GM11168 (cell line): ENCODE results near the gene KRT82.

Experiments
- in situ Hi-C: fragments of 300-500 bp; cut with MboI; formaldehyde crosslinking; loops from one replicate; pipeline ENCODE4 v1.12.0; 2022; ENCODE audit warnings: low sequenced_read_pairs; ENCODE audit not compliant: unreplicated experiment

The KRT82 gene

GRCh38 chr12:52390739-52391617 lies 15.2 kb downstream of the KRT82 start:
- in situ Hi-C loops = loop anchor here (10.0 kb wide), 1 partner anchor 594 kb away; no protein-coding TSS in a partner anchor

- in situ Hi-C loops = loop anchor here (10.0 kb wide), 2 partner anchors 485 to 595 kb away; no protein-coding TSS in a partner anchor
Measured at GRCh38 chr12:52389313-52390207, 16.6 kb downstream of the KRT82 start.

GRCh38 chr12:52387859-52388258 lies 18.3 kb downstream of the KRT82 start:
- in situ Hi-C loops = loop anchor here (10.0 kb wide), 1 partner anchor 487 kb away; no protein-coding TSS in a partner anchor

- in situ Hi-C loops = loop anchor here (10.0 kb wide), 1 partner anchor 490 kb away; no protein-coding TSS in a partner anchor
Measured at GRCh38 chr12:52385226-52385702, 20.9 kb downstream of the KRT82 start, which contains the start of gene KRT84. Gene KRT84, minus strand, starts transcription at chr12:52385652. Its CDS starts 67 bp downstream, at chr12:52385585.

GRCh38 chr12:52383331-52383730 lies 22.8 kb downstream of the KRT82 start:
- in situ Hi-C loops = loop anchor here (10.0 kb wide), 1 partner anchor 491 kb away; no protein-coding TSS in a partner anchor

GRCh38 chr12:52382854-52383253 lies 23.3 kb downstream of the KRT82 start:
- in situ Hi-C loops = loop anchor here (10.0 kb wide), 1 partner anchor 492 kb away; no protein-coding TSS in a partner anchor

- in situ Hi-C loops = loop anchor here (10.0 kb wide), 1 partner anchor 494 kb away; no protein-coding TSS in a partner anchor
Measured at GRCh38 chr12:52381206-52381605, 24.9 kb downstream of the KRT82 start.

- in situ Hi-C loops = loop anchor here (10.0 kb wide), 1 partner anchor 495 kb away; no protein-coding TSS in a partner anchor
Measured at GRCh38 chr12:52380271-52380694, 25.9 kb downstream of the KRT82 start.

GRCh38 chr12:52379536-52379935 lies 26.6 kb downstream of the KRT82 start:
- in situ Hi-C loops = no loop called here

- in situ Hi-C loops = no loop called here
Measured at GRCh38 chr12:52378091-52378490, 28.0 kb downstream of the KRT82 start.

- in situ Hi-C loops = no loop called here
Measured at GRCh38 chr12:52377266-52377665, 28.9 kb downstream of the KRT82 start.

GRCh38 chr12:52372216-52373154 lies 33.6 kb downstream of the KRT82 start:
- in situ Hi-C loops = no loop called here

GRCh38 chr12:52371716-52372115 lies 34.4 kb downstream of the KRT82 start:
- in situ Hi-C loops = no loop called here

GRCh38 chr12:52370926-52371608 lies 35.1 kb downstream of the KRT82 start:
- in situ Hi-C loops = no loop called here

- in situ Hi-C loops = loop anchor here (10.0 kb wide), 1 partner anchor 495 kb away; no protein-coding TSS in a partner anchor
Measured at GRCh38 chr12:52369809-52370208, 36.3 kb downstream of the KRT82 start.

- in situ Hi-C loops = loop anchor here (10.0 kb wide), 1 partner anchor 496 kb away; no protein-coding TSS in a partner anchor
Measured at GRCh38 chr12:52369211-52369610, 36.9 kb downstream of the KRT82 start.

GRCh38 chr12:52368508-52368907 lies 37.6 kb downstream of the KRT82 start:
- in situ Hi-C loops = loop anchor here (10.0 kb wide), 1 partner anchor 496 kb away; no protein-coding TSS in a partner anchor

GRCh38 chr12:52367876-52368275 lies 38.3 kb downstream of the KRT82 start:
- in situ Hi-C loops = loop anchor here (10.0 kb wide), 1 partner anchor 497 kb away; no protein-coding TSS in a partner anchor
